ENCODE results near the gene MED13L.

Gene MED13L

DNA sequence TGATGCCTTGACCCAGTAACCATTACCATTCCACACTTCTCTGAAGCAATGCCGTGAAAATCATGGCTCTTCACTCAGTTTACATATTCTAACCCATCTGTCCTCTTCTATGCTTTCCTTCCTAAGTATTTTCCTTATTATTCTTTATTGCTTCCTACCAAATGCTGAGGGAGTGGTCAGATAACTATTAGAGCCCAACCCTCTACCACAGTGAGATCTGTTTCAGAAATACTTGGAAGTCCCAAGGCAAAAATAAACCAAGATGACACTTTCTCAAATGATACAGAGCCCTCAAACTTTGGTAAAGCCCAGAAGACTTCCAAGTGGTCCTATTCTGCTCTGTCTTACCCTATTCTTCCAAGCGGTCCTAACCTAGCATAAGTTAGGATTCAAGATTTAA is 68.0 kb downstream of the MED13L start:
- FAIRE-seq = no peak

DNA sequence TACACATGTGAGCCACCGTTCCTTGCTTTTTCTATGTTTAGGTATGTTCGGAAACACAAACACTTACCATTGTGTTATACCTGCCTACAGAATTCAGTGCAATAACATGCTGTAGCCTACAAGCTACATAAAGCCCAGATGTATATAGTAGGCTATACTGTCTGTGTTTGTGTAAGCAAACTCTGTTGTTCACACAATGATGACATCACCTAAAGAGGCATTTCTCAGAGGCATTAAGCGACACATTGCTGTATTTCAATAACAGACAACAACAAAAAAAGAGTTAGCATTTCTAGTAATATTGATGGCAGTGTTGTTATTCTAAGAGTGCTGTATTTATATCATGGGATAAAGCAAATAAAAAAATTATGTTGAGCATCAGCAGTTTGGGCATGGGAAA is 70.2 kb downstream of the MED13L start:
- no peak for FAIRE-seq

DNA sequence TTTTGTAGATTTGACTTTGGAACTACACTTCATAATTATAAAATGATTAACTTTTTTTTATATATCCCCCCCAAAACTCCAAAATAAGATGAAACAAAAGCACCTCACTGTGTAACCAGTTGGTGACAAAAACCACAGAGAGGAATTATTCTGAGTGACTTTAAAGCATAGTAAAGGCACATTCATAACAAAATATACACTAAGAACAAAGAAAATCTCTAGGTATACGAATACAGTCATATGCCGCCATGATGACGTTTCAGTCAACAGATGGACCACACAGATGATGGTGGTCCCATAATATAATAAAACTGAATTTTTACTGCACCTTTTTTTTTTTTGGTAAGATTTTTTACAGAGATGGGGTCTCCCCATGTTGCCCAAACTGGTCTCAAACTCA is 70.7 kb downstream of the MED13L start:
- FAIRE-seq = no peak

GRCh38 chr12:116204785-116205184 is 72.7 kb downstream of the MED13L start:
- FAIRE-seq = no peak

- FAIRE-seq = no peak
Observed at GRCh38 chr12:116204169-116204568, 73.3 kb downstream of the MED13L start.

GRCh38 chr12:116202940-116203339 is 74.6 kb downstream of the MED13L start:
- FAIRE-seq = no peak

- FAIRE-seq = no peak
Observed at GRCh38 chr12:116202433-116202832, 75.1 kb downstream of the MED13L start.

DNA sequence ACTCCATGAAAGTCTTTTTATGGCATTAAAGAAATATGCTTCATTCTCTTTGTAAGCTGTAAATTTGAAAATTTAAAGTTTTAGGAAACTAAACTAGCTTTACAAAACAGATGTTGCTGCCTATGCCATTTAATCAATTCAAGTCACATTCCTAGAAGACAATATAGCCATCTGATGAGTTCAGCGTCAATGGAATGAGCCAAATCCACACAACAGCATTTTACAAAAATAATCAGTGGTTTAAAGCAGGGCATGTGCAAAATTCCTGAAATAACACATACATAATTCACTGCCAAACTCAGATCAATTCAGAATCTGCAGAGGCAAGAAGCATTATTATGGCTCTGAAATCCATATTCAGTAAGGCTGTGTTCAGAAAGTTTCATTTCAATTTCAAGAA is 75.6 kb downstream of the MED13L start:
- FAIRE-seq = no peak

DNA sequence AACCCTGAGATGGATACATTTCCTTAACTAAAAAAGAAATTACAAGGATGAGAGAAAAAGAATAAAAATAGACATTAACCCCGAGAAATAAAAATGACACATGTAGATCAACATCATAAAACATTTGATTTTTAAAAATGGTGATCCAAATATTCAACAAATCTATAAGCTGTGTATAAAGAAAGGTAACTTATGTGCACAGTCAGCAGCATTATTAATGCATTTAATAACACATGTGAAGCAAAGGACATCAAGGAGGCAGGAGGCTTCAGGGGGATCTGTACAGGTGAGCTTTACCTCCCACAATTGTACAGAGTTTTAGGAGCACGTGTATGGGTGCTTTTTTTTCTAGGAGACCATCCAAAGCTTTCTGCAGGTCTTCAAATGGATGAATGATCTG is 76.1 kb downstream of the MED13L start:
- no peak for FAIRE-seq

DNA sequence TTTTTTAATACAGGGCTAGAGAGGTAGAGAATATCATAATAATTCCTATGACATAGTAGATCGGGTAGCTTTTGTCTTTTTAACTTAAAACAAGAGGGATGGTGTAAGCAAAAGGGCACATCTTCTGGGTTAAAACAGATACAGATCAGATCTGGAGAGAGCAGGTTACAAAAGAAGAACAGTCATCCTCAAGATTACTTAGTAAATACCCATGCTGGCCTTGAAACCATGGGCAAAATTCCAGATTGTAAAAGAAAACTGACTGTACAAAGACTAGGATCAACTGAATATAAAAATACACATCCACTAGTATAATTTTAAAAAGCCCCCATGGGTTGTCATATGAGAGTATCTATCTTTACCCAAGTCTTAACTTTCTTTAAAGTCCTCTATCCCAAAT is 76.7 kb downstream of the MED13L start:
- FAIRE-seq = no peak

DNA sequence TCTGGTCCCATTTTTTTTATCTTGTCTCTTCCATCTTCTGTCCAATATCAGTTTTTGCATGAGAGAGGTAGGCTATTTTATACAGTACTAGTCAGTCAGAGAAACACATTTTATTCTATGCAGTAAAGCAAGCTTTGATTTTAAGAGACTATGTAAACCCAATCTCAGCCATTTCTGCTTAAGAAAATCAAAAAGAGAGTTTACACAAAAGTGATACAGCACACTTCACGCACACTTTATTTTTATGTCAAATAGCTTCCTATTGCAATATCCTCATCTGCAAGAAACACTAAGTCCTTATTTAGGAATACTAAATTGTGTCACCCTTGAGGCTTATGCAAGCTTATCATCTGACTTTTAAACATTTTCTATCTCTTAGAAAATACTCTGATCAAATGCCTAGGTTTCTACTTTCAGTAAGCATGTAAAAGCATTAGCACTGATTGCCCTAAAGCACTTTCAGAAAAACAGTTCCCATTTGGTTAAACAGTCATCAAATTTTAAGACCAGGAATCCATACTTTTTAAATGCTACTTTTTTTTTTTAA is 78.3 kb downstream of the MED13L start:
- no peak for FAIRE-seq

- FAIRE-seq = no peak
Observed at GRCh38 chr12:116196752-116197718, 80.5 kb downstream of the MED13L start.

GRCh38 chr12:116196226-116196625 is 81.3 kb downstream of the MED13L start:
- FAIRE-seq = no peak

DNA sequence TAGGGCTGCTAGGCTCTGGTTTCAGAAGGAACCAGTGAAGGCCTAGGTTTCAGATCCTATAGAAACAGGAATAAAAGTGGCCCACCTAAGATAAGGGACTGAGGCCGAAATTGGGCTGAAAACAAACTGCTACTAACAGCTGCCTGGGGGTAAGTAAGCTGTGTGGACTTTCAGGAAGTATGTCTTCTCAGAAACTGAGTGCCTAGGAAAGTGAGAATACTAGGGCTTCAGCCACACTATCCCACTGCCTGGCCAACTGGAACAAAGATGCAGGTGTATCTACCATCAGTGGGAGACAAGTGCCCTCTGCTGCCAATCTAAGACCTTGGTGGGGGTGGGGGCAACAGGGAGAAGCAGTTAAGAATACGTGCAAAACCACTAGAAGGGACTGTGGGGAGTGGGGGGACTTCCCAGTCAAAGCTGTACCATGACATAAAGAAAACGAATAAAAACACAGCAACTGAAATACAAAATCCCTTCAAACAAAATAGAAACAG is 82.5 kb downstream of the MED13L start:
- no peak for FAIRE-seq

GRCh38 chr12:116189692-116190091 is 87.8 kb downstream of the MED13L start:
- no peak for FAIRE-seq

DNA sequence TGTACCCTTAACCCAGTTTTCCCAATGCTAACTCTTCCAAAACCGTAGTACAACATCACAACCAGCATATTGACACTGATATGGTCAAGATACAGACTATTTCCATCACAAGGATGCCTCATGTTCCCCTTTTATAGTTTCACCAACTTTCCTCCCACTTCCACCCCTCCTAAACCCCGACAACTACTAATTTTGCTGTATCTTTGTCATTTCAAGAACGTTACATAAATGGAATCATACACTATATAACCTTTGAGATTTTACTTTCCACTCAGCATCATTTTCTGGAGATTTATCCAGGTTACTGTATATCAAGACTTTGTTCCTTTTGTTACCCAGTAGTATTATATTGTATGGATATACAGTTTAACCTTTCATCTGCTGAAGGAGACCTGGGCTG is 88.9 kb downstream of the MED13L start:
- FAIRE-seq = no peak

GRCh38 chr12:116187151-116187511 is 90.4 kb downstream of the MED13L start:
- no peak for FAIRE-seq

DNA sequence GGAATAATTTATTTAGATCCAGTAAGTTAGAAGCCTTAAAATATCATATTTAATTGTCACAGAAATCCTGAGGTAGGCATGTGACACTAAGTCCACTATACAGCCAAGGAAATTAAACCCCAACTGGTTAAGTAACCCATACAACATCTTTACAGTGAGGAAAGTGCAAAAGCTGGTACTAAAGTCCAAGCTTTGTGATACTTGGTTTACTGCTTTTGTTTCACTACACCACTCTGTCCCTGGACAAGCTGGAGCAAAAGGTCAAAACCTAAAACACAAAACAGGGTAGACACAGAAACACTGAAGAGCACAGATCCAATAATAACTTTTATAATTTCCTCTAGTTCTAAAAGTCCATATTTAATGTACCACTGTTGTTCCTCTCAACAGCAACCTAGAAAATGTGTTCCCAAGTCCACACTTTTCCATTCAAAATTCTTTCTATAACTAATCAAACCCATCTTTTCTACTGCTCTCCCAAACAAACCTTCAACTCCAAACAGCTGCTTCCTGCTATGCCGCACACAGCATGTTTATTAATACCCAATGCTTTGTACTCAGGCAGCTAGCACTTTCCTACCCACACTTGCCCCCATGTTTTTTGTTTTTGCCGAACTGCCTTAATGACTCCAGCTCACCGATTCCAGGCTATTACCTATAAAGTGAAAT is 90.9 kb downstream of the MED13L start:
- FAIRE-seq = no peak

DNA sequence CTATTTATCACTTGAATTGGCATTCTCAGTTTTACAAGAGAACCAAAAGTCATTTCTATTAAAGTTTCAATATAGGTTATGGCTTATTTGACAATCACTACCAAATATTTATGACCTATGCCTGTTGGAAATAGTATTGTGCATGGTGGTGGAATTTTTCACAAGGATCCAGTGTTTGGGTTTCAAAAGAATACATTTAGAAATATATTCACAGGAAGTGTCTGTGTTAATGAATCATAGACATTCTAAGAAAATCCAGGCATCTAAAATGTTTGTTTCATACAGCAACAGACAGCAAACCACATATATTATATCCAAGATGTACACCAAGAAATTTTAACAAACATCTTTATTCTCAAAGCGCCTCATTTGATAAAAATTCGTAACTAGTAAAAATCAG is 92.7 kb downstream of the MED13L start:
- no peak for FAIRE-seq

GRCh38 chr12:116183741-116184141 is 93.8 kb downstream of the MED13L start:
- FAIRE-seq = no peak

DNA sequence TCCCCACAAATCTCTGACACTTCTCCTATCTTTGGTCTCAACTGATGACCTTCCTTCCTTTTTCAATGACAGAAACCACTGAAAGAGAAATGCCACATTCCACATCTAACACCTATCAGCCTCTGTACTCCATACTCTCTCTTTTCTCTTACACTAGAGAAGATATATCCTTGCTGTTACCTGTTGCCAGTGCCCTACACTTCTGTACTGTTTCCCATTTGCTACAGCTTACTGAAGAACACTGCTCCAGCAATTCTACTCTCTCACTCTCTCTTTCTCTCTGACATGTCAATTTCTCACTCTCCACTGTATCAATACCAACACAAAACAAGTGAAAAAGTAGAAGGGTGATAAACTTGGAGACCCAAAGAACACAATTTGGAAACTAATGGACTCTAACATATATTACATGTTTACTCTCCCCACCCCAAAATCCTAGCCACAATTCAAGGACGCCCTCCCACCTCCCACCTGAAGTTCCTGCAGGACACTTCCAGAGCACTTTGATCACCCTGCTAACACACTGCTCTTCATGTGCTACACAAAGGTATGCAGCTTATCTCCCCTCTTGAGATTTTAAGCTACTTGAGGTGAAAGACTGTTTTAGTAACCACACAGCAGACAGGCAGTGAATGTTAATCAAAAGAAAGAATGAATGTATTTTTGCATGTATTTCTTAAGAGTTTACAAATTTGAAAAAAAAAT is 95.0 kb downstream of the MED13L start:
- no peak for FAIRE-seq

DNA sequence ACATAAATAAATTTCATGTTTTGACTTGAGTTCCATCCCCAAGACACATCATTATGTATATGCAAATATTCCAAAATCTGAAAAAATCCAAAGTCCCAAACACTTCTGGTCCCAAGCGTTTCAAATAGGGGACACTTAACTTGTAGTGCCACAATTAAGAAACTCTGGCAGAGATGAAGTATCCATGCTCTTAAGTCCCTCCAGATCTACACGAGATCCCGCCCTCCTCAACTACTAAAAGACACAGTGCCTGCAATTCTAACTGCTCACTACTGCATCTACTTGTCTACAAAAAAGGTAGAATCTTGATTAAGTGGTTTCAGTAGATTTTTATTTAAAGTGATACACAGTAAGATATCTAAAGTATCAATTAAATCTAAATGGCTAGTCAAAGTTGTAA is 97.0 kb downstream of the MED13L start:
- FAIRE-seq = no peak

DNA sequence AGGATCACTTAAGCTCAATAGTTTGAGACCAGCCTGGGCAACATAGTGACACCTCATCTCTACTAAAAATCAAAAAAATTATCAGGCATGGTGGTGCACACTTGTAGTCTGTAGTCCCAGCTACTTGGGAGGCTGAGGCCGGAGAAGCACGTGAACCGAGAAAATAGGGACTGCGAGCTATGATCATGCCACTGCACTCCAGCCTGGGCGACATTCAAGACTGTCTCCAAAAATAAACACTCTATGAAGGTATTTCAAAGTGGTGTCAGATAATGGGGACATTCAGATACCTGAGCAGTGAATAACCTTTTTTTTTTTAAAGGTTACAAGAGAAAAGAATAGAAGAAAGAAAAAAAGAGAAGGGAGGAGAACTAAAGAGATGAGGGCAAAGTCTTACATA is 98.1 kb downstream of the MED13L start:
- no peak for FAIRE-seq

Measured in TTC549 (cell line).